K562 (cell line): ENCODE results near the gene HEPHL1. TPM values are rescaled to one million over a fixed set of nuclear protein-coding genes. Genes with fewer than 3 reads are reported as not detected.

Source experiments
- ATAC-seq: fragments of 200-7000 bp; cut with Tn5 transposase; 3 replicates; pipeline ENCODE4 v1.9.1; 2020; ENCODE audit warnings: moderate library complexity
- BruUV-seq: library from RNA; stranded (reverse); fragments of 400-500 nt; replicated peaks from 2 replicates; lab custom pipeline; 2021; lab: Mats Ljungman, UMichigan
- CTCF ChIA-PET: fragments of 300-600 bp; formaldehyde crosslinking; extraction: SDS; loops from one replicate; lab custom pipeline; 2021; ENCODE audit warnings: low intra/inter-chr PET ratio; lab: Yijun Ruan, JAX
- POLR2A ChIA-PET: fragments of 300-600, 350-650 bp; sonication (Branson Sonifier 250); formaldehyde crosslinking; extraction: SDS; loops from one replicate; lab custom pipeline; 2021; ENCODE audit warnings: antibody characterized with exemption, inconsistent platforms; lab: Yijun Ruan, JAX
- DNase-seq, 4 experiments: peaks; one replicate each; pipeline versions ENCODE4 v3.0.0 to v3.0.0-alpha.2; 2011 to 2018; ENCODE audit warnings: low spot score in 3 of 4, mixed read lengths in 3 of 4; ENCODE audit errors: extremely low read depth in 1 of 4
- FAIRE-seq: peaks from 2 replicates; lab custom pipeline; 2011; peaks lifted over from hg19 to GRCh38; lab: Jason Lieb, UNC
- H2AFZ ChIP-seq: 2 replicates; pipeline ENCODE4 v1.6.0; 2011; ENCODE audit warnings: low read depth, low read length, control low read depth, inconsistent platforms
- H3K27ac ChIP-seq: fragments of 200-600 bp; 3 replicates; pipeline ENCODE4 v1.8.0; 2011; ENCODE audit warnings: low read depth, mild to moderate bottlenecking, control low read depth, inconsistent platforms, low read length, moderate library complexity, mixed read lengths; ENCODE audit errors: extremely low read depth
- H3K27me3 ChIP-seq, 2 experiments: fragments of 300-600 bp in 1 of 2; 2 replicates in 1 of 2; 3 replicates in 1 of 2; pipeline versions ENCODE4 v1.6.0 to v1.8.0; 2011; ENCODE audit warnings: inconsistent platforms in 2 of 2, low read length in 2 of 2, mild to moderate bottlenecking in 1 of 2, mixed read lengths in 1 of 2, moderate library complexity in 1 of 2; ENCODE audit not compliant: control insufficient read depth in 2 of 2, insufficient read depth in 2 of 2
- H3K36me3 ChIP-seq: fragments of 300-600 bp; 3 replicates; pipeline ENCODE4 v1.8.0; 2011; ENCODE audit warnings: mild to moderate bottlenecking, low read length, inconsistent platforms; ENCODE audit not compliant: control insufficient read depth, insufficient read depth
- H3K4me1 ChIP-seq, 2 experiments: fragments of 200-600 bp in 1 of 2; replicated peaks in 1 of 2; 2 replicates in 1 of 2; 3 replicates in 1 of 2; pipeline versions ENCODE4 v1.5.1 to v1.8.0; 2011; ENCODE audit warnings: inconsistent platforms in 2 of 2, low read length in 2 of 2, mild to moderate bottlenecking in 1 of 2, mixed read lengths in 1 of 2, moderate library complexity in 1 of 2; ENCODE audit not compliant: control insufficient read depth in 2 of 2, insufficient read depth in 2 of 2
- H3K4me2 ChIP-seq: 2 replicates; pipeline ENCODE4 v1.6.1; 2011; ENCODE audit warnings: low read length, control low read depth, inconsistent platforms, mixed read lengths; ENCODE audit not compliant: insufficient read depth
- H3K4me3 ChIP-seq: fragments of 200-600 bp; sonication (generic), shearing (Covaris generic); 2 replicates; pipeline ENCODE4 v1.5.1; 2016; ENCODE audit warnings: control low read depth, inconsistent platforms
- H3K79me2 ChIP-seq: fragments of 200-600 bp; 3 replicates; pipeline ENCODE4 v1.8.0; 2011; ENCODE audit warnings: low read length, inconsistent platforms; ENCODE audit not compliant: control insufficient read depth, insufficient read depth
- H3K9ac ChIP-seq, 2 experiments: 2 replicates each; pipeline versions ENCODE4 v1.6.0 to v1.6.1; 2011; ENCODE audit warnings: low read depth in 2 of 2, low read length in 2 of 2, control low read depth in 1 of 2, inconsistent platforms in 1 of 2, mild to moderate bottlenecking in 1 of 2, mixed read lengths in 1 of 2; ENCODE audit not compliant: insufficient read depth in 1 of 2
- H3K9me1 ChIP-seq: one replicate; pipeline ENCODE4 v1.6.0; 2011; ENCODE audit warnings: inconsistent platforms, mild to moderate bottlenecking, low read length, moderate library complexity; ENCODE audit not compliant: control insufficient read depth, insufficient read depth
- H3K9me3 ChIP-seq: replicated peaks from 2 replicates; pipeline ENCODE4 v1.5.1; 2011; ENCODE audit warnings: low read depth, low read length, inconsistent platforms; ENCODE audit not compliant: control insufficient read depth, insufficient read depth
- H4K20me1 ChIP-seq: replicated peaks from 2 replicates; pipeline ENCODE4 v1.6.1; 2011; ENCODE audit warnings: low read length, inconsistent platforms, mixed read lengths; ENCODE audit not compliant: control insufficient read depth, insufficient read depth
- ARID4B ChIP-seq: sonication (generic); formaldehyde crosslinking; IDR thresholded peaks from 2 replicates; pipeline ENCODE4 v1.8.0; 2022; ENCODE audit warnings: mild to moderate bottlenecking, missing genetic modification reagents
- ETS2 ChIP-seq: IDR thresholded peaks from 2 replicates; pipeline ENCODE4 v1.6.1; 2016; ENCODE audit warnings: borderline replicate concordance, missing genetic modification characterization, mild to moderate bottlenecking, moderate library complexity, missing compliant biosample characterization; ENCODE audit not compliant: poor library complexity, severe bottlenecking
- HDAC8 ChIP-seq: fragments of 450-650 bp; IDR thresholded peaks from 2 replicates; pipeline ENCODE4 v1.6.1; 2016; ENCODE audit warnings: mild to moderate bottlenecking, missing genetic modification characterization, moderate library complexity, missing compliant biosample characterization
- L3MBTL2 ChIP-seq: fragments of 450-650 bp; IDR thresholded peaks from 2 replicates; pipeline ENCODE4 v1.6.1; 2016; ENCODE audit warnings: mild to moderate bottlenecking, moderate library complexity
- MCM2 ChIP-seq: fragments of 450-650 bp; IDR thresholded peaks from 2 replicates; pipeline ENCODE4 v1.6.1; 2017; ENCODE audit warnings: low read depth, mild to moderate bottlenecking
- NFRKB ChIP-seq: fragments of 450-650 bp; IDR thresholded peaks from 2 replicates; pipeline ENCODE4 v1.6.1; 2016; ENCODE audit warnings: low read depth
- NR2C1 ChIP-seq, 2 experiments: fragments of 450-650 bp; IDR thresholded peaks; 2 replicates each; pipeline ENCODE4 v1.6.1; 2017; ENCODE audit warnings: mild to moderate bottlenecking in 2 of 2, antibody characterized with exemption in 1 of 2, inconsistent platforms in 1 of 2, missing compliant biosample characterization in 1 of 2, missing genetic modification characterization in 1 of 2
- POLR2B ChIP-seq: fragments of 450-650 bp; IDR thresholded peaks from 2 replicates; pipeline ENCODE4 v1.6.1; 2018; ENCODE audit warnings: low read depth; ENCODE audit not compliant: partially characterized antibody
- SMARCA4 ChIP-seq: fragments of 450-650 bp; IDR thresholded peaks from 2 replicates; pipeline ENCODE4 v1.6.1; 2016
- SP2 ChIP-seq: IDR thresholded peaks from 2 replicates; pipeline ENCODE4 v1.6.1; 2011; ENCODE audit warnings: mild to moderate bottlenecking, low read depth, low read length, moderate library complexity; ENCODE audit not compliant: poor library complexity, severe bottlenecking; ENCODE audit errors: extremely low read depth
- YY1 ChIP-seq, 3 experiments: IDR thresholded peaks; 2 replicates each; pipeline ENCODE4 v1.6.1; 2011; ENCODE audit warnings: low read length in 2 of 3, mild to moderate bottlenecking in 2 of 3, moderate library complexity in 2 of 3, borderline replicate concordance in 1 of 3, control low read depth in 1 of 3, low read depth in 1 of 3; ENCODE audit not compliant: insufficient read depth in 3 of 3, insufficient replicate concordance in 2 of 3, control insufficient read depth in 1 of 3, insufficient read length in 1 of 3; ENCODE audit errors: extremely low read depth in 1 of 3
- ZNF512 ChIP-seq: IDR thresholded peaks from 2 replicates; pipeline ENCODE4 v1.6.1; 2016; ENCODE audit warnings: missing genetic modification characterization, missing compliant biosample characterization
- WGBS: fragments of 100-300 bp; shearing (Covaris generic); methylation state at CpG from one replicate; pipeline ENCODE4 v1.1.6; 2016; ENCODE audit warnings: low coverage, mixed read lengths; ENCODE audit not compliant: insufficient coverage; ENCODE audit errors: missing lambda C conversion rate; 5-methylcytosine and 5-hydroxymethylcytosine counted together
- in situ Hi-C: fragments of 300-500 bp; cut with MboI; formaldehyde crosslinking; loops from 4 replicates; pipeline ENCODE4 v1.15.0; 2018; ENCODE audit warnings: inconsistent platforms, mixed read lengths
- intact Hi-C: fragments of 100-400 bp; cut with micrococcal nuclease; formaldehyde crosslinking; loops from 2 replicates; pipeline ENCODE4 v1.14.2; 2022
- polyA plus RNA-seq, 8 experiments: library from polyadenylated mRNA; depleted of rRNA in 4 of 8; stranded (reverse) in 5 of 8; unstranded in 3 of 8; fragments of >200 nt; fragmentation: Nextera tagmentation in 2 of 8; fragmentation: Illumina TruSeq in 1 of 8; extraction: Ambion mirVana in 2 of 8; extraction: Trizol in 1 of 8; gene quantifications; 2 replicates each; pipeline versions ENCODE4 v1.2.1 to v1.2.3, GENCODE V29; 2011 to 2014; ENCODE audit warnings: inconsistent platforms in 1 of 8, missing spikeins in 1 of 8
- total RNA-seq, 7 experiments: library from RNA; depleted of rRNA in 6 of 7; stranded (reverse); fragments of >200 nt in 6 of 7; fragmentation: Illumina TruSeq in 2 of 7; extraction: Trizol in 2 of 7; gene quantifications; 2 replicates each; pipeline versions ENCODE4 v1.2.1 to v1.2.3, GENCODE V29; 2011 to 2021; ENCODE audit warnings: low replicate concordance in 1 of 7

HEPHL1 gene
- total and polyA plus RNA-seq, 9 of the 15 experiments (the other 6 are each of a cell fraction or from before 2014, with no cell fraction given), result 0.01 TPM; not detected in 8

DNA sequence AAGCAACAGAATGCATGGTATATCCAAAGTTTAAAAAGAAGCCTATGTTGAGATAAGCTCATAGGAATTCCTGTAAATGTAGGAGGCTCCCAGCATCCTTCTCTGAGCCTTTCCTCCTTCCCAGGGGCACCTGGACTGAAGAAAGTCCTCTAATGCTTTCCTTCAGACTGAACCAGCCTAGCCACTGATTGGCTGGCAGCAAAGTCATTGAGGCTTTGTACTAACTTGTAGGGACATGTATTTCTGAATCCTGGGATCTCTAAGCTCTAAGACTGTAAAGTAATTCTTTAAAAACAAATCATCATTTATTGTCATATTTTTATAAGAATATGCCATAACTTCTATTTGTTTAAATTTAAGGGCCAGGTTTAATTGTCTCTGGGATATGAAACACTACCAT, 83.6 kb downstream of the HEPHL1 start (continued):
- TF ChIP-seq POLR2B, result no peak
- no peak for TF ChIP-seq ZNF512

DNA sequence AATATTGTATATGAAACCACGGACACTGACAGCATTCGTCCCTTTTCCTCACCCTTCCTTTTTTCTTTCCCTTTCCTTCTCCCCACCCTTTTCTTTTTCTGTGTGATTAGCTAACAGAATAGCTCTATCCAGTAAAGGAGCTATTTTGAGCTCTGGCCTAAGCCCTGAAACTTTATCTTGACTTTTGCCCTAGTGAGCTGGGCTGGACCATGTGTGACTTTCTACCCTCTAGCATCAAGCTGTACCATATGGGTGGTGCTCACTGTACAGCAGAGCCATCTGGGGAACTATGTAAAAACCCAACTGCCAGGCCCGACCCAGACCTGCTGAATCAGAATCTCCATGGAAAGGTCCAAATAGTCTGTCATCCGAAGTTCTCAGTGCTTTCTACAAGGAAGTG, 85.6 kb downstream of the HEPHL1 start:
- H3K4me2 ChIP-seq, result no peak overlapping the region
- no peak overlapping the region for H2AFZ ChIP-seq
- no peaks in the 10 kb centered on the region for H3K27me3 ChIP-seq
- POLR2A ChIA-PET, result interaction anchor here (0.9 kb wide), 1 partner anchor 11 kb away, joined by 3 read pairs; no protein-coding TSS in a partner anchor
- FAIRE-seq, result peak; percentile 49
- no peak overlapping the region for H3K4me3 ChIP-seq
- BruUV-seq, result no TSS peak
- H3K79me2 ChIP-seq, result no peaks in the 10 kb centered on the region
- no peak overlapping the region for H3K9ac ChIP-seq
- intact Hi-C loops (loop anchor here (1.0 kb wide), 1 partner anchor 184 kb away; no protein-coding TSS in a partner anchor), in situ Hi-C loops (no loop called here)
- no peaks in the 10 kb centered on the region for H3K9me3 ChIP-seq
- H3K4me1 ChIP-seq, result no peaks in the 10 kb centered on the region
- no peaks in the 10 kb centered on the region for H4K20me1 ChIP-seq
- H3K9me1 ChIP-seq, result no peaks in the 10 kb centered on the region
- no peak for DNase-seq
- no peak for ATAC-seq
- H3K27ac ChIP-seq, result no peak overlapping the region
- WGBS, result 13% methylated on average over 4 of the region's 4 CpGs
- no peaks in the 10 kb centered on the region for H3K36me3 ChIP-seq
- CTCF ChIA-PET, result no interaction called here
- TF ChIP-seq SP2 (no peak), MCM2 (no peak), L3MBTL2 (no peak), HDAC8 (tag) (no peak), NR2C1 (IDR thresholded peaks at IDR 0.05) (no peak), NR2C1 (tag; IDR thresholded peaks at IDR 0.05) (no peak), ETS2 (tag) (no peak), ARID4B (CRISPR knock-in tag) (no peak), NFRKB (no peak), SMARCA4 (no peak), YY1 (IDR thresholded peaks at IDR 0.05; ENCODE audit: borderline replicate concordance in 1 of 3, control insufficient read depth in 1 of 3, extremely low read depth in 1 of 3, insufficient read depth in 3 of 3, insufficient read length in 1 of 3, insufficient replicate concordance in 2 of 3, low read depth in 1 of 3, low read length in 2 of 3) (no peak)
